GM19043 (cell line): ENCODE data around the gene RPS6KB1.
"Not testable (repeated sequence)": the region's sequence is repeated elsewhere in the genome, so short reads cannot be mapped to it uniquely, and the experiment has no call there.

Experiments used
- ATAC-seq: cut with Tn5 transposase; IDR thresholded peaks from one replicate; pipeline ENCODE4 v1.9.1; 2021; ENCODE audit warnings: low read depth; ENCODE audit not compliant: unreplicated experiment

Gene RPS6KB1

GRCh38 chr17:59933317-59933716 is 40.4 kb downstream of the RPS6KB1 start:
- not testable (repeated sequence) for ATAC-seq

- ATAC-seq = not testable (repeated sequence)
Measured at GRCh38 chr17:59940697-59941096, 47.8 kb downstream of the RPS6KB1 start.

GRCh38 chr17:59941131-59941530 is 48.2 kb downstream of the RPS6KB1 start:
- ATAC-seq = no peak

- ATAC-seq = not testable (repeated sequence)
Measured at GRCh38 chr17:59946433-59946832, 53.5 kb downstream of the RPS6KB1 start.

- ATAC-seq = not testable (repeated sequence)
Measured at GRCh38 chr17:59947310-59947709, 54.4 kb downstream of the RPS6KB1 start.

- ATAC-seq = no peak
Measured at GRCh38 chr17:59950049-59950448, 57.1 kb downstream of the RPS6KB1 start.

- ATAC-seq = no peak
Measured at GRCh38 chr17:59954856-59955255, 61.9 kb downstream of the RPS6KB1 start.

- ATAC-seq = not testable (repeated sequence)
Measured at GRCh38 chr17:59959574-59959973, 66.7 kb downstream of the RPS6KB1 start.

- ATAC-seq = no peak
Measured at GRCh38 chr17:59962739-59963318, 69.9 kb downstream of the RPS6KB1 start.

GRCh38 chr17:59963738-59964481 is 71.0 kb downstream of the RPS6KB1 start:
- no peak for ATAC-seq

- ATAC-seq = peak; percentile 75
Measured at GRCh38 chr17:59964482-59965328, 71.8 kb downstream of the RPS6KB1 start, which contains the start of gene RNFT1. Gene RNFT1, minus strand, starts transcription at chr17:59964740. Its CDS starts 77 bp downstream, at chr17:59964663.

GRCh38 chr17:59971771-59972170 is 78.8 kb downstream of the RPS6KB1 start:
- not testable (repeated sequence) for ATAC-seq

- ATAC-seq = no peak
Measured at GRCh38 chr17:59972778-59973177, 79.9 kb downstream of the RPS6KB1 start.

GRCh38 chr17:59973483-59973882 is 80.6 kb downstream of the RPS6KB1 start:
- ATAC-seq = not testable (repeated sequence)

GRCh38 chr17:59975166-59975565 is 82.2 kb downstream of the RPS6KB1 start:
- not testable (repeated sequence) for ATAC-seq

GRCh38 chr17:59996608-59997007 is 103.7 kb downstream of the RPS6KB1 start:
- not testable (repeated sequence) for ATAC-seq
